ENCODE measurements around the gene DRAXIN. TPM values are rescaled to one million over a fixed set of nuclear protein-coding genes. Genes with fewer than 3 reads are reported as not detected.
"Not testable (repeated sequence)": the region's sequence is repeated elsewhere in the genome, so short reads cannot be mapped to it uniquely, and the experiment has no call there.

Gene DRAXIN
- total RNA-seq (2014; rRNA removed; shearing (Covaris generic)) = 0.03 TPM in 1 of 2 replicates, not detected in the other
- 0.03 TPM in 1 of 2 replicates, not detected in the other for polyA plus RNA-seq (2015; cell fraction: cytosol; rRNA removed)
- polyA plus RNA-seq (2015; cell fraction: nucleus; rRNA removed) = 0.05 and 0.11 TPM in 2 replicates

DNA sequence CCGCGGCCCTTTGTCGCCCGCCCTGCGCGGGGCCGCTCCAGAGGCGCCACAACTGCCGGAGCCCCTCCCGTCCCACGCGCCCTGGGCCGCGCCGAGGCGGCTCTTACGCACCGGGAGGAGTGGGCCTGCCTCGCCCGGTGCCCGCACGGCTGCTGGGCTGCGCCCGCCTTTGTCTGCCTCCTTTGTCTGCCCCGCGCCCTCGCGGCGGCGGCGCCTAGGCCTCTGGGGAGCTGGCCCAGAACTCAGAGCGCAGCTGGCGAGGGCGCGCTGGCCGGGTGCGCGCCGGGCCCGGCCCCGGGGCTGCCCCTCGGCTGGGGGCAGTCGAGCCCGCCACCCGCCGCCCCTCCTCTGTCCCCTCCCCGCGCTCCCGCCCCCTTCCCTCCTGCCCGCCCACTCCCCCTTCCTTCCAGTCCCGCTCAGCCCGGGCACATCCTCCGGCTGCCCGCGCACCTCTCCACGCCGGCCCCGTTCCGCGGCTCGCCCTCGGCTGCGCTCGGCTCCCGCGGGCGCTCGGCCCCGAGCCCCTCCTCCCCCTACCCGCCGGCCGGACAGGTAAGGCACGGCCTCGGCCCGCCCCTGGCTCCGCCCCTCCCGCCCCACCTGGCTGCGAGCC, at the start of gene DRAXIN:
TSS of gene DRAXIN (plus strand) at position 409 of the 613 bp plus-strand sequence. CDS start 14,549 bp downstream, outside the sequence.
- no peak for DNase-seq (ENCODE audit: low read depth, low spot score)
- in situ Hi-C loops (cut with HindIII; ENCODE audit: low pct_unique_long_range_greater_than_20kb, low sequenced_read_pairs) = no loop called here

- no peak for DNase-seq (ENCODE audit: low read depth, low spot score)
- in situ Hi-C loops (cut with HindIII; ENCODE audit: low pct_unique_long_range_greater_than_20kb, low sequenced_read_pairs) = no loop called here
Measured at GRCh38 chr1:11641776-11642305, 49.7 kb upstream of the DRAXIN start.

- DNase-seq (ENCODE audit: low read depth, low spot score) = peak; percentile 69
- in situ Hi-C loops (cut with HindIII; ENCODE audit: low pct_unique_long_range_greater_than_20kb, low sequenced_read_pairs) = not testable (repeated sequence)
Measured at GRCh38 chr1:11642418-11643017, 49.0 kb upstream of the DRAXIN start.

- in situ Hi-C loops (cut with HindIII; ENCODE audit: low pct_unique_long_range_greater_than_20kb, low sequenced_read_pairs) = no loop called here
- DNase-seq (ENCODE audit: low read depth, low spot score) = no peak
Measured at GRCh38 chr1:11643782-11644181, 47.7 kb upstream of the DRAXIN start.

DNA sequence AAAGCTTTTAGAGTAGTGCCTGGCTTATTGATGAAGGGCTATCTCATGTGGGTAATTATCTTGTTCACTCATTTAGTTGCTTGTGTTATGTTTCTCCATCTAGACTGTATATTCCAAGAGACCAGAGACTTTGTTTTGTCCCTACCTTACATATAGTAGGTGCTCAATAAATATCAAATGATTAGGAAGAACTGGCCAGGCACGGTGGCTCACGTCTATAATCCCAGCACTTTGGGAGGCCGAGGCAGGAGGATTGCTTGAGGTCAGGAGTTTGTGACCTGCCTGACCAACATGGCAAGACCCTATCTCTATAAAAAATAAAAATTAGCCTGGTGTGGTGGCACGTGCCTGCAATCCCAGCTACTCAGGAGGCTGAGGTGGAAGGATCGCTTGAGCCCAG, 46.2 kb upstream of the DRAXIN start:
- DNase-seq (ENCODE audit: low read depth, low spot score) = no peak
- in situ Hi-C loops (cut with HindIII; ENCODE audit: low pct_unique_long_range_greater_than_20kb, low sequenced_read_pairs) = no loop called here

GRCh38 chr1:11645670-11646265, 45.7 kb upstream of the DRAXIN start:
- in situ Hi-C loops (cut with HindIII; ENCODE audit: low pct_unique_long_range_greater_than_20kb, low sequenced_read_pairs) = no loop called here

GRCh38 chr1:11646317-11646716, 45.2 kb upstream of the DRAXIN start:
- in situ Hi-C loops (cut with HindIII; ENCODE audit: low pct_unique_long_range_greater_than_20kb, low sequenced_read_pairs) = no loop called here
- no peak for DNase-seq (ENCODE audit: low read depth, low spot score)

More at GRCh38 chr1:11645670-11646265, 45.7 kb upstream of the DRAXIN start:
- peak; percentile 84 for DNase-seq (ENCODE audit: low read depth, low spot score)

- in situ Hi-C loops (cut with HindIII; ENCODE audit: low pct_unique_long_range_greater_than_20kb, low sequenced_read_pairs) = no loop called here
- DNase-seq (ENCODE audit: low read depth, low spot score) = no peak
Measured at GRCh38 chr1:11647333-11647732, 44.2 kb upstream of the DRAXIN start.

DNA sequence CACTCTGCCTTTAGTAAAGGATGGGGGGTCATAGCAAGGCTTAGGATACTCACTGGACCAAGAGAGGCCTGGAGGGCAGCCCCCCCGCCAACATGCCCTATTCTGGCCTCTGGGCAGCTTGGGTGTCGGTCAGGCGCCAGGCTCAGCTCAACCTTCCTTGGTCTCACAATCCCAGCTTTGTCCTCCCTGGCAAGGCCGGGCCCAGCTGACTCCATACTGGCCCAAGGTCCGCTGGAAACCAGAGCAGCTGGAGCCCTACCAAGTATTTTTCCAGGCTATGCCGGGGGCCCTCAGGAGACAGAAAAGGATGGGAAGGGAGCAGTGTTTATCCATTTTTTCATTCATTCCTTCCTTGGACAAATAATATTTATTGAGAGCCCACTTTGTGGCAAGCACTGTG, 43.5 kb upstream of the DRAXIN start:
- in situ Hi-C loops (cut with HindIII; ENCODE audit: low pct_unique_long_range_greater_than_20kb, low sequenced_read_pairs) = no loop called here
- peak; percentile 86 for DNase-seq (ENCODE audit: low read depth, low spot score)

DNA sequence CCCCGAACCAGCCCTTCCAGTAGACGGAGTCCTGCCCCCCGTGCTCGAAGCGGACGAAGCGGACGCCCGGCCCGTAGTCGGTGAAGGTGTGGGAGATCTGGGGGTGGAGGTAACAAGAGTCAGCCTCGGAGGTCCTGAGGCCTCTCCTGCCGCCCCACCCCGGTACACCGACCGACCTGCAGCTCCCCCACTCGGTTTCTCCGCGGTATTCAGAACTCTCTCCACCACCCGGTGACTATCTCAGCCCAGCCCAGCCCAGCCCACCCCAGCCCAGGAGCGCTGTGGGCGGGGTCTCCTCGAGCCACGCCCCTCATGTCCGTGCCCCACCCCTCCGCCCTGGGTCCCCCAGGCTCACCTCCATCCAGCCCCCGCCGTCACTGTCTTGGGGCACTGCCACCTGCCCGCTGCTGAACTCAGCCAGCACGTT, 42.8 kb upstream of the DRAXIN start:
- in situ Hi-C loops (cut with HindIII; ENCODE audit: low pct_unique_long_range_greater_than_20kb, low sequenced_read_pairs) = no loop called here
- DNase-seq (ENCODE audit: low read depth, low spot score) = peak; percentile 32

- in situ Hi-C loops (cut with HindIII; ENCODE audit: low pct_unique_long_range_greater_than_20kb, low sequenced_read_pairs) = no loop called here
- DNase-seq (ENCODE audit: low read depth, low spot score) = no peak
Measured at GRCh38 chr1:11649237-11649623, 42.3 kb upstream of the DRAXIN start.

DNA sequence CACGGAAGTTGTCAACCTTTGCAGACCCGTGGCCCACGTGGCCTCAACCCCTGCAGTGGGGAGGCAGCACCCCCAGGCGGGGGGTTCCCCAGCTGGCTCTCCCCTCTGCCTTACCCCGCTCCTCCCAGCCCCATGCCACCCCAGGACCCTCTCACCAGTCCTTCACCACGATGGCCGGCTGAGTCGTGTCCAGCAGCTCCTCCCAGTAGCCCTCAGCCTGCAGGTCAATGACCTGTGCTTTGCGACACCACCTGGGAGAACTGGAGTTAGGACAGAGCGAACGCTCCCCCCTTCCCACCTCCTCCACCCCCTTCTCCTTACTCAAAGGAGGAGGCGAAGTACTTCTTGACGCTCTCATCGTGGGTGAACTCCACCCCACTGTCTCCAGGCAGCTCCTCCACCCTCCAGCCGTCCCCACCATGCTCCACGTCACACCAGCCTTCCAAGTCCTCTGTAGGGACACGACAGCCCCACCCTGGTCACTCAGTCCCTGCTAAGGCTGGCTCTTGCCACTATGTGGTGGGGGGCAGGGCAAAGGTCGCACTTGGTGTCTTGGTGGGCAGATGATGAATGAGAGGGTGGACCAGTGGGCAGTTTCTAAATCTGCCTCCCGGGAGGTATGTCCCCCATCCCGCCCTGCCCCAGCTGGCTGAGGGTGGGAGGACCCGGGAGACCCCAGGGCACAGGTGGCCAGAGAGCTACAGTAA, 41.7 kb upstream of the DRAXIN start:
- in situ Hi-C loops (cut with HindIII; ENCODE audit: low pct_unique_long_range_greater_than_20kb, low sequenced_read_pairs) = no loop called here
- no peak for DNase-seq (ENCODE audit: low read depth, low spot score)

DNA sequence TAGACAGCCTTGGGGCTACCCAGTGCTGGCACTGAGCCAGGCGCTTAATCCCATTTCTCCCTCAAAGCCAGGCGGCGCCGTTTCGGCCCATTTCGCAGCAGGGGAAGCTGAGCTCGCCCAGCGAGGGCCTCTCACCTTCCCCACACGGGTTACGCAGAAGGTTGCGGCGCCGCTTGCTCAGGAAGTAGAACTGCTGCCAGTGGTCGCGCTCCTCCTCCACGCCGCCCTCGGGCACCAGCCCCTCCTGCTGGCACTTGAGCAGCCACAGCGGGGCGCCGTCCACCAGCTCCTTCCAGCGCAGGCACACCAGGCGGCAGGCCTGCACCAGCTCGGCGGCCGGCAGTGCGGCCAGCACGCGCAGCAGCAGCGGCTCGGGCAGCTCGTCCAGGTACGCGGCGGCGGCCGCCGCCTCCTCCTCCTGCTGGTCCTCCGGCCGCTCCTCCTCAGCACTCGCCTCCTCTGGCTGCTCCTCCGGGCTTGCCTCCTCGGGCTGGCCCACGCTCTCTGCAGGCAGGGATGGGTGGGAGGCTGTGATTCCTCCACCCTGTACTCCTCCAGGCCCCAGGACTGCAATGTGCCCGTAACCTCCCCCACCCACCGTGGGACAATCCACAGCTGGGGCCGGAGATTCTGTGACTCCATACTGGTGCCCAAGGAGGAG, 41.0 kb upstream of the DRAXIN start:
- in situ Hi-C loops (cut with HindIII; ENCODE audit: low pct_unique_long_range_greater_than_20kb, low sequenced_read_pairs) = no loop called here
- DNase-seq (ENCODE audit: low read depth, low spot score) = peak; percentile 74

DNA sequence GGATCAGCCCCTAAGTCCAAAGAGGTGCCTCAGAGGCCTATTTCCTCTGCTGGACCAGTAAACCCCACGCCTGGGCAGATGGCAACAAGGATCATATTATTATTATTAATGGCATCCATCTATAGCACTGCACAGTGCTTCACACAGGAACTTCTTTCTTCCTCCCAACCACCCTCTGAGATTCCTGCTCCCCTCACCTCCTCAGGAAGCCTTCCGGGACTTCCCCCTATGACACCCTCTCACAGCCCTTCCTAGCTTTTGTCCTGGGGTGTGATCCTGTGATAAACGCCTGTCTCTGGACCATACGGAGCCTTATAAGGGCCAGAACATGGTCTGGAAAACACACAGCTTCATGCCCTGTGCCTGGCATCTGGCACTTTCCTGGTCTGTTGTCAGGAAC, 40.5 kb upstream of the DRAXIN start:
- in situ Hi-C loops (cut with HindIII; ENCODE audit: low pct_unique_long_range_greater_than_20kb, low sequenced_read_pairs) = no loop called here
- DNase-seq (ENCODE audit: low read depth, low spot score) = no peak

- in situ Hi-C loops (cut with HindIII; ENCODE audit: low pct_unique_long_range_greater_than_20kb, low sequenced_read_pairs) = no loop called here
- DNase-seq (ENCODE audit: low read depth, low spot score) = no peak
Measured at GRCh38 chr1:11652203-11652780, 39.2 kb upstream of the DRAXIN start.

- in situ Hi-C loops (cut with HindIII; ENCODE audit: low pct_unique_long_range_greater_than_20kb, low sequenced_read_pairs) = no loop called here
- no peak for DNase-seq (ENCODE audit: low read depth, low spot score)
Measured at GRCh38 chr1:11653101-11653860, 38.2 kb upstream of the DRAXIN start.

DNA sequence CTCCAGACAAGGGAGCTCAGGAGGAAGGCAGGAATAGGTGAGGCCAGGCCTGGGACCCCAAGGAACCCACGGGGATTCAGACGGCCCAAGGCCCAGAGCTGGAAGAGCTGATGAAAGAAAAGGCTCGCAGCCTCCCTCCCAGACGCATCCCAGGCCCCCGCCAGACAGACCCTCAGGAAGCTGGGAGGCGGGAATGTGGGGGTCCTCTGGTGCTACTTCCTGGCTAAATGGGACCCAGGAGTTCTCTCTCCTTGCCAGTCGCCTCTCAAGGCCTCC, 37.7 kb upstream of the DRAXIN start:
- in situ Hi-C loops (cut with HindIII; ENCODE audit: low pct_unique_long_range_greater_than_20kb, low sequenced_read_pairs) = no loop called here
- DNase-seq (ENCODE audit: low read depth, low spot score) = no peak

Measured in SK-MEL-5 (cell line).